ENCODE results near the gene PRXL2B.

PRXL2B gene

GRCh38 chr1:2540816-2541492 is 45.6 kb upstream of the PRXL2B start:
- DNase-seq, result peak; percentile 67
- Mint-ChIP-seq H3K27me3 (ENCODE audit: low read depth, poor library complexity) (peaks cover 20% of the 10 kb centered on the region), H3K4me3 (no peak overlapping the region), H3K27ac (no peak overlapping the region), H3K4me1 (peaks cover 22% of the 10 kb centered on the region), H3K9me3 (peaks cover 4% of the 10 kb centered on the region), H3K36me3 (ENCODE audit: low read depth) (no peaks in the 10 kb centered on the region)
- TF ChIP-seq CTCF (IDR thresholded peaks at IDR 0.05), result no peak

GRCh38 chr1:2541619-2542245 is 44.8 kb upstream of the PRXL2B start:
- no peaks in the 10 kb centered on the region for H3K36me3 Mint-ChIP-seq (ENCODE audit: low read depth)
- H3K27me3 Mint-ChIP-seq (ENCODE audit: low read depth, poor library complexity), result peaks cover 14% of the 10 kb centered on the region
- peaks cover 17% of the 10 kb centered on the region for H3K4me1 Mint-ChIP-seq
- H3K4me3 Mint-ChIP-seq, result no peak overlapping the region
- no peak overlapping the region for H3K27ac Mint-ChIP-seq
- no peak for DNase-seq
- H3K9me3 Mint-ChIP-seq, result peaks cover 4% of the 10 kb centered on the region
- TF ChIP-seq CTCF (IDR thresholded peaks at IDR 0.05), result no peak

- Mint-ChIP-seq H3K9me3 (peaks cover 4% of the 10 kb centered on the region), H3K27ac (no peak overlapping the region), H3K4me3 (peak overlapping the region; percentile 47)
These were observed 44.2 kb upstream of the PRXL2B start for GRCh38 chr1:2542246-2542915.

GRCh38 chr1:2543543-2544092 is 43.0 kb upstream of the PRXL2B start:
- no peak for TF ChIP-seq CTCF (IDR thresholded peaks at IDR 0.05)
- no peak overlapping the region for H3K4me3 Mint-ChIP-seq
- no peak overlapping the region for H3K27ac Mint-ChIP-seq
- H3K9me3 Mint-ChIP-seq, result no peaks in the 10 kb centered on the region
- DNase-seq, result peak; percentile 56
- peaks cover 7% of the 10 kb centered on the region for H3K27me3 Mint-ChIP-seq (ENCODE audit: low read depth, poor library complexity)
- H3K36me3 Mint-ChIP-seq (ENCODE audit: low read depth), result no peaks in the 10 kb centered on the region
- peaks cover 20% of the 10 kb centered on the region for H3K4me1 Mint-ChIP-seq

More at GRCh38 chr1:2542246-2542915, 44.2 kb upstream of the PRXL2B start:
- H3K27me3 Mint-ChIP-seq (ENCODE audit: low read depth, poor library complexity), result peaks cover 14% of the 10 kb centered on the region
- DNase-seq, result no peak
- H3K4me1 Mint-ChIP-seq, result peaks cover 17% of the 10 kb centered on the region
- no peaks in the 10 kb centered on the region for H3K36me3 Mint-ChIP-seq (ENCODE audit: low read depth)
- no peak for TF ChIP-seq CTCF (IDR thresholded peaks at IDR 0.05)

GRCh38 chr1:2544093-2544874 is 42.3 kb upstream of the PRXL2B start:
- TF ChIP-seq CTCF (IDR thresholded peaks at IDR 0.05), result no peak
- H3K4me1 Mint-ChIP-seq, result peaks cover 23% of the 10 kb centered on the region
- no peaks in the 10 kb centered on the region for H3K36me3 Mint-ChIP-seq (ENCODE audit: low read depth)
- H3K27me3 Mint-ChIP-seq (ENCODE audit: low read depth, poor library complexity), result peaks cover under 1% of the 10 kb centered on the region
- no peak overlapping the region for H3K4me3 Mint-ChIP-seq
- H3K27ac Mint-ChIP-seq, result no peak overlapping the region
- DNase-seq, result no peak
- no peaks in the 10 kb centered on the region for H3K9me3 Mint-ChIP-seq
